ENCODE data around the gene GPRC5B. TPM values are rescaled to one million over a fixed set of nuclear protein-coding genes. Genes with fewer than 3 reads are reported as not detected.

GPRC5B gene, protein sequence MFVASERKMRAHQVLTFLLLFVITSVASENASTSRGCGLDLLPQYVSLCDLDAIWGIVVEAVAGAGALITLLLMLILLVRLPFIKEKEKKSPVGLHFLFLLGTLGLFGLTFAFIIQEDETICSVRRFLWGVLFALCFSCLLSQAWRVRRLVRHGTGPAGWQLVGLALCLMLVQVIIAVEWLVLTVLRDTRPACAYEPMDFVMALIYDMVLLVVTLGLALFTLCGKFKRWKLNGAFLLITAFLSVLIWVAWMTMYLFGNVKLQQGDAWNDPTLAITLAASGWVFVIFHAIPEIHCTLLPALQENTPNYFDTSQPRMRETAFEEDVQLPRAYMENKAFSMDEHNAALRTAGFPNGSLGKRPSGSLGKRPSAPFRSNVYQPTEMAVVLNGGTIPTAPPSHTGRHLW
- total RNA-seq: 11.2 and 14.0 TPM in 2 replicates

DNA sequence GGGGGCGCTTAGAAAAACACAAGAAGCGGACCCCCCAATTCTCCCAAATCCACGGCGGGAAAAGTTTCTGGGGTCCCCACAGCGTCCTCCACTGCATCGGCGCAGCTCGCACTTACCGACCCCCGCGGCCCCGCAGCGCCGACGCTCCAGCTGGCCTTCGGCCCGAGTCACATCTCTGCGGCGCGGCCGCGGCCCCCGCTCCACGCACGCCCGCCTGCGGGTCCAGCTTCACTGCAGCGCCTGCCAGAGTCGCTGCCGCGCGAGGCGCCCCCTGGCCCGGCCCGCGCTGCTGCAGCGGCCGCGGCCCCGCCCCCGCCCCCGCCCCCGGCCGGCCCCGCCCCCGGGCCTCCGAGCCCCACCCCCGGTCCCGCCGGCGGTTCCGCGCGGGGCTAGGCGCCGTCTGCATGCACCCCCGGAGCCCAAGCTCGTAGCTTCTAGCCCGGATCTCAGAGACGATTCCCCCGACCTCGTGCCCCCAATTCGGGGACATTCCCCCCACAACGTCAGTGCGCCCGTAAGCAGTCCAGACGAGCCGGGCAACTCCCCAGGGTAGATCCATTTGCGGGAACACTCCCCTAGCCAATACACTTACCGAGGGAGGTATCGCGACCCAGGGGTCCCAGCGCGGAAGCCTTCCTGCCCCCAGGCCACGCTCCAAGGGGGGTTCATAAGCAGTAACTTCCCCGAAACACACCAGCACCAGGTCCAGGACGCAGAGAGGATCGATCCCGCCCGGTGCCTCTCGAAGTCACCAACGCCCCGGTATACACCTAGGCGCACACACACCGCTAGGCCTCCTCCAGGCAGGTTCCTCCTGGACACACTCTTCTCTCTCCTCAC lies at the start of gene GPRC5B:
GPRC5B (minus strand) TSS at position 238 of the 840 bp plus-strand sequence. CDS start 12,003 bp downstream, outside the sequence.
- H3K36me3 ChIP-seq (ENCODE audit: control insufficient read depth, insufficient read depth, low read length): peaks cover 1% of the 10 kb centered on the region
- DNase-seq (ENCODE audit: low read depth): no peak

DNA sequence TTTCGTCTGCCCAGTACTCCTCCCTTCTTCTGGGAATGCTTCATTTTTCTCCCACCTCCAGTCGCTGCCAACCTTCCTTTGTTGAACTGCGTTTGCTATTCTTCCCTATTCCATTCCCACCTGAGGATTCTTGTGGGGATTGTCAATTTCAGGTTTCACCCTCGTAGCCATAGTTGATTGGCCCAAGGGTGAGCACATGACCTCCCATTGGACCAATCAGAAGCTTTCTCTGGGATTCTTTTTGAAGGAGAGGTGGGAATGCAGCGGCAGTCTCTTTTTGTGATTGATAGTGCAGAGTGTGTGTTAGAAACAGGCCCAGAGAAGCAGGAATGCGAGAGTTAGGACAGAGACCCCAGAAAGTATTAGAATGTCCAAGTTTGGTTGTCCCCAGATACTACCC lies 49.1 kb upstream of the GPRC5B start:
- Histone ChIP-seq H3K27me3 (ENCODE audit: control insufficient read depth, insufficient read depth, low read length) (no peaks in the 10 kb centered on the region), H3K36me3 (ENCODE audit: control insufficient read depth, insufficient read depth, low read length) (no peaks in the 10 kb centered on the region), H3K4me3 (ENCODE audit: low read depth, low read length) (no peak overlapping the region)
- no peak for DNase-seq (ENCODE audit: low read depth)
- TF ChIP-seq, protein P1, sequence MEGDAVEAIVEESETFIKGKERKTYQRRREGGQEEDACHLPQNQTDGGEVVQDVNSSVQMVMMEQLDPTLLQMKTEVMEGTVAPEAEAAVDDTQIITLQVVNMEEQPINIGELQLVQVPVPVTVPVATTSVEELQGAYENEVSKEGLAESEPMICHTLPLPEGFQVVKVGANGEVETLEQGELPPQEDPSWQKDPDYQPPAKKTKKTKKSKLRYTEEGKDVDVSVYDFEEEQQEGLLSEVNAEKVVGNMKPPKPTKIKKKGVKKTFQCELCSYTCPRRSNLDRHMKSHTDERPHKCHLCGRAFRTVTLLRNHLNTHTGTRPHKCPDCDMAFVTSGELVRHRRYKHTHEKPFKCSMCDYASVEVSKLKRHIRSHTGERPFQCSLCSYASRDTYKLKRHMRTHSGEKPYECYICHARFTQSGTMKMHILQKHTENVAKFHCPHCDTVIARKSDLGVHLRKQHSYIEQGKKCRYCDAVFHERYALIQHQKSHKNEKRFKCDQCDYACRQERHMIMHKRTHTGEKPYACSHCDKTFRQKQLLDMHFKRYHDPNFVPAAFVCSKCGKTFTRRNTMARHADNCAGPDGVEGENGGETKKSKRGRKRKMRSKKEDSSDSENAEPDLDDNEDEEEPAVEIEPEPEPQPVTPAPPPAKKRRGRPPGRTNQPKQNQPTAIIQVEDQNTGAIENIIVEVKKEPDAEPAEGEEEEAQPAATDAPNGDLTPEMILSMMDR (IDR thresholded peaks at IDR 0.05; ENCODE audit: insufficient read depth, low read length, poor library complexity, severe bottlenecking): no peak

More for the DNA sequence above, at the start of gene GPRC5B:
- peak within 1 kb of the TSS; percentile 55 for H3K4me3 ChIP-seq (ENCODE audit: low read depth, low read length)
- TF ChIP-seq, protein P1 (IDR thresholded peaks at IDR 0.05; ENCODE audit: insufficient read depth, low read length, poor library complexity, severe bottlenecking): no peak
- H3K27me3 ChIP-seq (ENCODE audit: control insufficient read depth, insufficient read depth, low read length): peaks cover 4% of the 10 kb centered on the region

DNA sequence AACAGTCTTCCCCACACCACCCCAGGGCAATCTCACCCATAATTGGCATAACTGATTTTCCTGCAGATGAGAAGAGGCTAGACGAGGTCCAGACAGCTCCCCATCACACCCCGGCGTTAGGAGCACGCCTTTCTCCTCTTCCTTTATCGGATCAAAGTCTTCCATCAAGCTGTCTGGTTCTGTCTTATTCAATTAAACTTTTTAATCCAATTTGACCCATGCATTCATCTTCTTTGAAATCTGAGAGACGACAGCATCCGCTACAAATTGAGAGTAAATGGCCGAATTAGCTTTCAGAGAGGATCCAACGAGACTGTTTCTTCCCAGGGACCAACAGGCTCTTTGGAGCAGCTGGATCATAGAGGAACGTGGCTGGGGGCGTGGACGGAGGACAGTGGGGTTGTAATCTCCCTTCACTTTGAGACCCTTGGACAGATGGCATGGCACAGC lies 44.4 kb upstream of the GPRC5B start:
- TF ChIP-seq, protein P1 (IDR thresholded peaks at IDR 0.05; ENCODE audit: insufficient read depth, low read length, poor library complexity, severe bottlenecking): no peak
- DNase-seq (ENCODE audit: low read depth): no peak
- Histone ChIP-seq H3K4me3 (ENCODE audit: low read depth, low read length) (no peak overlapping the region), H3K36me3 (ENCODE audit: control insufficient read depth, insufficient read depth, low read length) (no peaks in the 10 kb centered on the region), H3K27me3 (ENCODE audit: control insufficient read depth, insufficient read depth, low read length) (no peaks in the 10 kb centered on the region)

DNA sequence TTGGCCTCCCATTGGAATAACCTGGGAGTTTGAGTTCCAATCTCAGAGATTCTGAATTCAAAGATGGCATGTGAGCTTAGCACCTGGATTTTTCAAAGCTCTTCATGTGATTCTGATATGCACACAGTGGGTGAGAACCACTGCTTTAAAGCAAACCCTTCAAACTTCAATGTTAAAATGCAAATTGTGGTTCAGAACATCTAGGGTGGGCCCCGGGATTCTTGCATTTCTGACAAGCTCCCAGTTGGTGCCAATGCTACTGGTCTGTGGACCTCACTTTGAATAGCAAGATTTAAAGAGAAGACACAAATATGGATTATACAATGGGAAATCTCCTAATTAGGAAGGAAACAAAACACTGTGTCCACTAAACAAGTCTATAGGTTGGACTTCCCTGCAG lies 43.8 kb upstream of the GPRC5B start:
- TF ChIP-seq, protein P1 (IDR thresholded peaks at IDR 0.05; ENCODE audit: insufficient read depth, low read length, poor library complexity, severe bottlenecking): no peak
- Histone ChIP-seq H3K36me3 (ENCODE audit: control insufficient read depth, insufficient read depth, low read length) (no peaks in the 10 kb centered on the region), H3K27me3 (ENCODE audit: control insufficient read depth, insufficient read depth, low read length) (no peaks in the 10 kb centered on the region)

DNA sequence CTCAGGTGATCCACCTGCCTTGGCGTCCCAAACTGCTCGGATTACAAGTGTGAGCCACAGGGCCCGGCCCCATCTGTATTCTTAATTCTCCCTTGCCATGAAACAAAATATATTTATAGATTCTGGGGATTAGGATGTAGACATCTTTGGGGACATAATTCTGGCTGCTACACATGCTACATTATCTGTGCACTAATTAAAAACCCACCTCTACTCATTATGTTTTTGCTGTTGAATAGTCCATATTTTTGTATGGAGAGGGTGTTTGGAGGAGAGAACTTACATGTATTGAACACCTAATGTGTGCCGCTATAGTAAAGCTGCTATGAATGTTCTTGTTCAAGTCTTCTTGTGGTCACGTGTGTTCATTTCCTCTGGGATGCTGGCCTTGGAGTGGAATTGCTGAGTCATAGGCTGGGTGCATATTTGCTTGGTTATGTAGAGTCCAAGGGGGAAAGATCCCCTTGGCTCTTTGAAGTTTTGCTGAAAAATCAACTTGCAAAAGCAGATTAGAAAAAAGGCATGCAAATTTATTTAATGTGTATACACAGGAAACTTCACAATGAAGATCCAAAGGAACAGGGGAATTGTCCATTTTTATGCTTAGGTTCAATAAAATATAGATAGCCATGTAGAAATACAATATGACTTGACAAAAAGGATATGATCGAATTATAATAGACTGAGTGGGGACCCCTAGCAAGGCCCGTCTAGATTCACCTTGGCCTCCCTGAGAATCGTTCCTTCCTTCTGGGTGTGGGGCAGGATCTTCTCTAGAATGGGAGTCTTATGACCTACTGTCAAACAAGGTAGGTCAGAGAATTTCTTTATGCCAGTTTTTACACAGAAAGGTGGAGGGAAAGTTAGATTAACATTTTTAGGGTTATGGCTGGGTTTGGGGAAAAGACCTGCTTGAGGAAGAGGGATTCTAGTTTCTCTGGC lies 42.1 kb upstream of the GPRC5B start:
- no peak overlapping the region for H3K4me3 ChIP-seq (ENCODE audit: low read depth, low read length)
- TF ChIP-seq, protein P1 (IDR thresholded peaks at IDR 0.05; ENCODE audit: insufficient read depth, low read length, poor library complexity, severe bottlenecking): no peak
- no peaks in the 10 kb centered on the region for H3K27me3 ChIP-seq (ENCODE audit: control insufficient read depth, insufficient read depth, low read length)
- no peaks in the 10 kb centered on the region for H3K36me3 ChIP-seq (ENCODE audit: control insufficient read depth, insufficient read depth, low read length)
- DNase-seq (ENCODE audit: low read depth): peak; percentile 42

More for the DNA sequence above, 43.8 kb upstream of the GPRC5B start:
- DNase-seq (ENCODE audit: low read depth): no peak
- H3K4me3 ChIP-seq (ENCODE audit: low read depth, low read length): no peak overlapping the region

Data from kidney epithelial cell (primary cell).